HS-27A (cell line): ENCODE data around the gene FOSL1.
"Not testable (repeated sequence)": the region's sequence is repeated elsewhere in the genome, so short reads cannot be mapped to it uniquely, and the experiment has no call there.

ENCODE experiments used
- DNase-seq: peaks from one replicate; pipeline ENCODE4 v3.0.0-alpha.2; 2012; ENCODE audit warnings: low read depth, missing footprints

Gene FOSL1

GRCh38 chr11:65852508-65853245 lies 47.5 kb downstream of the FOSL1 start:
- DNase-seq: no peak

GRCh38 chr11:65851811-65852507 lies 48.2 kb downstream of the FOSL1 start:
- DNase-seq: no peak

GRCh38 chr11:65851083-65851579 lies 49.1 kb downstream of the FOSL1 start:
- no peak for DNase-seq

GRCh38 chr11:65850217-65851082 lies 49.7 kb downstream of the FOSL1 start:
- no peak for DNase-seq

- no peak for DNase-seq
Observed at GRCh38 chr11:65849771-65850216, 50.4 kb downstream of the FOSL1 start.

- no peak for DNase-seq
Observed at GRCh38 chr11:65849366-65849765, 50.8 kb downstream of the FOSL1 start.

GRCh38 chr11:65848693-65849092 lies 51.5 kb downstream of the FOSL1 start:
- DNase-seq: not testable (repeated sequence)

- no peak for DNase-seq
Observed at GRCh38 chr11:65847746-65848145, 52.4 kb downstream of the FOSL1 start.

- no peak for DNase-seq
Observed at GRCh38 chr11:65844231-65844872, 55.8 kb downstream of the FOSL1 start.

- no peak for DNase-seq
Observed at GRCh38 chr11:65843811-65844210, 56.4 kb downstream of the FOSL1 start.

- DNase-seq: no peak
Observed at GRCh38 chr11:65842144-65842543, 58.0 kb downstream of the FOSL1 start.
